C4-2B (cell line): ENCODE measurements around the gene RNF213.

ENCODE experiments used
- H3K27ac ChIP-seq: fragments of 450-650 bp; 2 replicates; pipeline ENCODE4 v1.5.1; 2017
- ZFX ChIP-seq: fragments of 450-650 bp; IDR thresholded peaks from 2 replicates; pipeline ENCODE4 v1.6.1; 2017
- TF ChIP-seq, protein P1 (sequence below): fragments of 450-650 bp; conservative IDR thresholded peaks from 2 replicates; pipeline ENCODE4 v1.5.1; 2017; ENCODE audit warnings: mild to moderate bottlenecking

RNF213 gene

GRCh38 chr17:80291260-80291659, 30.6 kb downstream of the RNF213 start:
- no peak for TF ChIP-seq ZFX
- TF ChIP-seq, protein P1, sequence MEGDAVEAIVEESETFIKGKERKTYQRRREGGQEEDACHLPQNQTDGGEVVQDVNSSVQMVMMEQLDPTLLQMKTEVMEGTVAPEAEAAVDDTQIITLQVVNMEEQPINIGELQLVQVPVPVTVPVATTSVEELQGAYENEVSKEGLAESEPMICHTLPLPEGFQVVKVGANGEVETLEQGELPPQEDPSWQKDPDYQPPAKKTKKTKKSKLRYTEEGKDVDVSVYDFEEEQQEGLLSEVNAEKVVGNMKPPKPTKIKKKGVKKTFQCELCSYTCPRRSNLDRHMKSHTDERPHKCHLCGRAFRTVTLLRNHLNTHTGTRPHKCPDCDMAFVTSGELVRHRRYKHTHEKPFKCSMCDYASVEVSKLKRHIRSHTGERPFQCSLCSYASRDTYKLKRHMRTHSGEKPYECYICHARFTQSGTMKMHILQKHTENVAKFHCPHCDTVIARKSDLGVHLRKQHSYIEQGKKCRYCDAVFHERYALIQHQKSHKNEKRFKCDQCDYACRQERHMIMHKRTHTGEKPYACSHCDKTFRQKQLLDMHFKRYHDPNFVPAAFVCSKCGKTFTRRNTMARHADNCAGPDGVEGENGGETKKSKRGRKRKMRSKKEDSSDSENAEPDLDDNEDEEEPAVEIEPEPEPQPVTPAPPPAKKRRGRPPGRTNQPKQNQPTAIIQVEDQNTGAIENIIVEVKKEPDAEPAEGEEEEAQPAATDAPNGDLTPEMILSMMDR = no peak
- no peak overlapping the region for H3K27ac ChIP-seq

DNA sequence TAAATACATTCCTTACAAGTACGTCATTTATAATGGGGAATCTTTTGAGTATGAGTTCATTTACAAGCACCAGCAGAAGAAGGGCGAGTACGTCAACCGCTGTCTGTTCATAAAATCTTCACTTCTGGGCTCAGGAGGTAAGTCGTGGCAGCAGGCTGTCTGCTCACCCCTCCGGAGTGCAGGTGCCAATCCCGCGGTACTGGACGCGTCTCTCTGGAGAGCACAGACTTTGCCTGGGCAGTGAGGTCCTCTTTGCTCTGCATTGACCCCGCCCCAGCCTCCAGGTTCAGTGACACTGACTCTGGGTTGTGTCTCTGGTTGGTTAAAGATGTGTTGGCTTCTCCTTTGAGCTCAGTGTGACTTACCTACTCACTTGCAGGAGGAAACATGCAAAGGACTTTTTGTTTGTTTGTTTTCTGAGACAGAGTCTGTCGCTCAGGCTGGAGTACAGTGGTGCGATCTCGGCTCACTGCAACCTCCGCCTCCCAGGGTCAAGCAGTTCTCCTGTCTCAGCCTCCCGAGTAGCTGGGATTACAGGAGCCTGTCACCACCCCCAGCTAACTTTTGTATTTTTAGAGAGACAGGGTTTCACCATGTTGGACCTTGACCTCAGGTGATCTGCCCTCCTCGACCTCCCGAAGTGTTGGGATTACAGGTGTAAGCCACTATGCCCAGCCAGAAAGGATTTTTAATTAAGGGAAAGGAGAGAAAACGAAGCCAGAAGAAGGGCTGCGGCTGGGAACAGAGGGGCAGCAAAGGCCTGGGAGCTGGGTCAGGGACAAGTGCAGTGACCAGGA, 31.2 kb downstream of the RNF213 start:
- TF ChIP-seq, protein P1 = no peak
- no peak for TF ChIP-seq ZFX
- no peak overlapping the region for H3K27ac ChIP-seq

DNA sequence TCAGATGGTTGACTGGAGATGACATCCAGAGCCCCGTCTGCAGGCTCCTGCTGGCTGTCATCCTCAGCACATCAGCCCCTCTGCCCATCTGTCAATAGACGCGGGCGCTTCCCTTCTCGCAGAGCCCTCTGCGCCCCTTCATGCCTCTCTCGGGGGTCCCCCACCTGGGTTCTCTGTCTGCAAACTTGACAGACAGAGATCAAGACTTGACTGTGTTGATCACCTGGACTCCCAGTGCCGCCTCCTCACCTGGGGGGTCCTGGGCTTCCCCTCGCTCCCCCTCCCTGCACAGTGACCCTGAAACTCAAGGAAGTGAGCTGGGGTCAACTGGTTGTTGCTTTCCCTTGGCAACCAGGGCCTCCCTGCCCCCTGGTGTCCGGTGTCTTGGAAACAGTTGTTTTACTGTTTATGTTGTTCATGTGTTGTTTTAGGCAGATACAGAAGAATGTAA, 31.9 kb downstream of the RNF213 start:
- TF ChIP-seq ZFX = no peak
- TF ChIP-seq, protein P1 = no peak
- no peak overlapping the region for H3K27ac ChIP-seq

- TF ChIP-seq, protein P1 = no peak
- no peak for TF ChIP-seq ZFX
- no peak overlapping the region for H3K27ac ChIP-seq
These were observed 33.6 kb downstream of the RNF213 start for GRCh38 chr17:80294210-80294609.

DNA sequence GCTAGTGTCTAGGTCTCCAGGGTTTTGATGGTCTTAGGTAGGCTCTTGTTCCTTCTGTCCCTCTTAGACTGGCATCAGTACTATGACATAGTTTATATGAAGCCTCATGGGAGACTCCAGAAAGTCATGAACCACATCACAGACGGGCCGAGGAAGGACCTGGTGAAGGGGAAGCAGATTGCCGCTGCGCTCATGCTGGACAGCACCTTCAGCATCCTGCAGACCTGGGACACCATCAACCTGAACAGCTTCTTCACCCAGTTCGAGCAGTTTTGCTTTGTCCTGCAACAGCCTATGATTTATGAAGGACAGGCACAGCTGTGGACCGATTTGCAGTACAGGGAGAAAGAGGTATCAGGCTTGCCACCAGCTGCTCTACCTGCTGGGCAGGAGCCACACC, 34.0 kb downstream of the RNF213 start:
- TF ChIP-seq, protein P1 = no peak
- TF ChIP-seq ZFX = no peak
- H3K27ac ChIP-seq = no peak overlapping the region

- no peak overlapping the region for H3K27ac ChIP-seq
- TF ChIP-seq, protein P1 = no peak
- TF ChIP-seq ZFX = no peak
These were observed 34.5 kb downstream of the RNF213 start for GRCh38 chr17:80295146-80295545.

GRCh38 chr17:80295559-80295958, 34.9 kb downstream of the RNF213 start:
- no peak overlapping the region for H3K27ac ChIP-seq
- TF ChIP-seq ZFX = no peak
- TF ChIP-seq, protein P1 = no peak
